Measurements from ENCODE around the gene XNDC1N. TPM values are rescaled to one million over a fixed set of nuclear protein-coding genes. Genes with fewer than 3 reads are reported as not detected.
"Not testable (repeated sequence)": the region's sequence is repeated elsewhere in the genome, so short reads cannot be mapped to it uniquely, and the experiment has no call there.

The XNDC1N gene
- total RNA-seq, 1 experiment from 2014 or later: 32.1 TPM

DNA sequence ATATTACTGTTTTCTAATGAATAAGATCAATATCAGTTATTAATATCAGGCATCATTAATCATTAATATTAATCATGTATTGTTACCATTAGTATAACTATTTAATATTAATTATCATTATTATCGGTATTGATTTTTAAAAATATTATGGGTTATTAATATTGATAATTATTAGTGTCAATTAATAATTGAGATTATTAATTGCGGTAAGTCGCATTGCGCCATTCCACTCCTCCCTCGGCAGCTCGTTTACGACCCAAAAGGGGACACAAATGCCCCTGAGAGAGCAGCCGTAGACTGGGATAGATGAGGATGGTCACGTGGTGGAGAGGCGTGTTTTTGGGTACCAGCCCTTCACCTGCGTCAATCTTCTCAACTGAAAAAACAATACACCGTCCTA lies 42.6 kb downstream of the XNDC1N start:
- intact Hi-C loops (cut with micrococcal nuclease; ENCODE audit: unreplicated experiment); H3K9me3 ChIP-seq; H3K27me3 Mint-ChIP-seq (ENCODE audit: insufficient read depth, unreplicated experiment); POLR2A ChIA-PET; CTCF ChIA-PET; BruUV-seq (replicated peaks); H3K27ac Mint-ChIP-seq (ENCODE audit: unreplicated experiment); H3K27me3 ChIP-seq (replicated peaks; ENCODE audit: control insufficient read depth, insufficient read depth, low read length); H3K9me3 Mint-ChIP-seq (ENCODE audit: unreplicated experiment); DNase-seq; H3K4me3 Mint-ChIP-seq (ENCODE audit: unreplicated experiment); H3K36me3 ChIP-seq (ENCODE audit: control insufficient read depth, insufficient read depth, low read length); H3K4me3 ChIP-seq (ENCODE audit: low read depth, low read length); H3K36me3 Mint-ChIP-seq (ENCODE audit: insufficient read depth, unreplicated experiment): not testable (repeated sequence)
- H3K4me1 ChIP-seq: peaks cover 28% of the 10 kb centered on the region
- H3K4me1 Mint-ChIP-seq (ENCODE audit: low read depth, unreplicated experiment): peaks cover 26% of the 10 kb centered on the region

Other genes with a start within 250 kb of the XNDC1N start
- gene DEFB108B, start 95.4 kb downstream of the XNDC1N start, total RNA-seq (2022): not detected in 2 replicates
- not detected in 2 replicates for gene DEFB131B, start 50.1 kb downstream of the XNDC1N start, total RNA-seq (2022)
- gene RNF121, start 452 bp upstream of the XNDC1N start, total RNA-seq (2022): 146 and 153 TPM in 2 replicates
- 34.7 and 37.7 TPM in 2 replicates for gene IL18BP, start 70.3 kb upstream of the XNDC1N start, total RNA-seq (2022)
- gene NUMA1, start 151.9 kb upstream of the XNDC1N start, total RNA-seq (2022): 182 and 190 TPM in 2 replicates
- 13.7 and 13.8 TPM in 2 replicates for gene LRRC51, start 152.3 kb upstream of the XNDC1N start, total RNA-seq (2022)
- gene LAMTOR1, start 174.7 kb upstream of the XNDC1N start, total RNA-seq (2022): 158 and 170 TPM in 2 replicates
- not detected in 2 replicates for gene TOMT, start 177.3 kb upstream of the XNDC1N start, total RNA-seq (2022)
- 98.6 and 105 TPM in 2 replicates for gene ANAPC15, start 184.1 kb upstream of the XNDC1N start, total RNA-seq (2022)
- gene FOLR3, start 207.1 kb upstream of the XNDC1N start, total RNA-seq (2022): not detected in 2 replicates